Measurements from ENCODE around the gene SCG2.
A peak's percentile ranks its signal among the peaks of the same experiment; 100 is the strongest.

Gene SCG2

DNA sequence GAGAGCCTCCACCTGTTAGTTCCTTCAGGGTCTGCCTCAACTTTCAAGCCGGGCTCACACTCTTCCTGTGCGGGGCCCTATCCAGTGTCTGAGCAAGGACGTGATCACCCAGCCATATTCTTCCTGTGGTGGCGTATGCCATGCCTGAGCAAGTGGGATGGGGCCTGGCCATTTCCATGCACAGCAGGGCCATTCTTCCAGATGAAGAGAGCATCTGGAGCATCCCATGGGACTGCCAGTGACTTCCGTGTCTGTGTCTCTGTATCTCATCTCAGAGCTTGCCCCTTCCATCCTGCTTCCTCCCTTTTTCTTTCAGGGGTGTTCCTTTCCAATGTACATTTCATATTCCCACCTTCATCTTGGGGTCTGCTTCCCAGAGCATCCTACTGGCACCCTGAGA, 20.2 kb downstream of the SCG2 start:
- H3K4me3 ChIP-seq (ENCODE audit: low read length), result no peak overlapping the region
- no peak for DNase-seq (ENCODE audit: low read depth)
- TF ChIP-seq, protein P1, sequence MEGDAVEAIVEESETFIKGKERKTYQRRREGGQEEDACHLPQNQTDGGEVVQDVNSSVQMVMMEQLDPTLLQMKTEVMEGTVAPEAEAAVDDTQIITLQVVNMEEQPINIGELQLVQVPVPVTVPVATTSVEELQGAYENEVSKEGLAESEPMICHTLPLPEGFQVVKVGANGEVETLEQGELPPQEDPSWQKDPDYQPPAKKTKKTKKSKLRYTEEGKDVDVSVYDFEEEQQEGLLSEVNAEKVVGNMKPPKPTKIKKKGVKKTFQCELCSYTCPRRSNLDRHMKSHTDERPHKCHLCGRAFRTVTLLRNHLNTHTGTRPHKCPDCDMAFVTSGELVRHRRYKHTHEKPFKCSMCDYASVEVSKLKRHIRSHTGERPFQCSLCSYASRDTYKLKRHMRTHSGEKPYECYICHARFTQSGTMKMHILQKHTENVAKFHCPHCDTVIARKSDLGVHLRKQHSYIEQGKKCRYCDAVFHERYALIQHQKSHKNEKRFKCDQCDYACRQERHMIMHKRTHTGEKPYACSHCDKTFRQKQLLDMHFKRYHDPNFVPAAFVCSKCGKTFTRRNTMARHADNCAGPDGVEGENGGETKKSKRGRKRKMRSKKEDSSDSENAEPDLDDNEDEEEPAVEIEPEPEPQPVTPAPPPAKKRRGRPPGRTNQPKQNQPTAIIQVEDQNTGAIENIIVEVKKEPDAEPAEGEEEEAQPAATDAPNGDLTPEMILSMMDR (conservative IDR thresholded peaks at IDR 0.05; ENCODE audit: low read length), result no peak

DNA sequence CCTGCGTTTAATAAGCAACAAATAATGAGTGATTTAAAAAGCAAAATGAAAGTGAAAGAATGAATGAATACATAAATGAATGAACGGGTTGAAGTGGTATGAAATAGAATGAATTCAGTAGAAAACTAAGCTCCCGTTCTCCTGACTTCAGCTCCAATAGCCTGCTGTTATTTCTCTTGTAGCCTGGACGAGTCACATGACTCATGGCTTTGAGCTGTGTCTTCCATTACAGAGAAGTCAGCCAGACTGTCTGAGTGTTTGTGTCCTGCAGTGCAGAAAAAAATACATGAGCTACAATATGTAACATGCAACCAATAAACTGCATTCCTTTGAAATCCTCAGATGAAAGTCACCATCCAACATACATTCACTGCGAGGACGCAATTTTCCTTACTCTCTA, 21.2 kb downstream of the SCG2 start:
- TF ChIP-seq, protein P1 (conservative IDR thresholded peaks at IDR 0.05; ENCODE audit: low read length), result no peak
- DNase-seq (ENCODE audit: low read depth), result peak; percentile 63
- no peak overlapping the region for H3K4me3 ChIP-seq (ENCODE audit: low read length)

DNA sequence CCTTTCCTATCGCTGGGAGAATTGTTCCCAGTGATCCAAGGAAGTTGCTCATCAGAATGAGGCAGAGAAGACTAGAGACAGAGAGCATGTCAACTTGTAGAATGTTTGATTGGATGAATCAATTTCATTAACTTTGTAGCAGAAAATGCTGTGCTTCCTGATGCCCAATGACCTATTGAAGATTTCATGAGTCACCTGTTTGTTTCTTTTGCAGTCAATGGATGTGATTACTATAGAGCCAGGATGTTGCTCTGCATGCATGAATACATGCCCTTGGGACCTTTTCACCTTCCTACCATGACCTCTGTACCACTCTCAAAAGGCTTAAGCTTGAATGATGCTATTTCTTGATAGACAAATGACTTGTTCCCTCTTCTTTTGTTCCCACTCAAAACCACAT, 23.3 kb downstream of the SCG2 start:
- H3K4me3 ChIP-seq (ENCODE audit: low read length), result no peak overlapping the region
- DNase-seq (ENCODE audit: low read depth), result no peak

DNA sequence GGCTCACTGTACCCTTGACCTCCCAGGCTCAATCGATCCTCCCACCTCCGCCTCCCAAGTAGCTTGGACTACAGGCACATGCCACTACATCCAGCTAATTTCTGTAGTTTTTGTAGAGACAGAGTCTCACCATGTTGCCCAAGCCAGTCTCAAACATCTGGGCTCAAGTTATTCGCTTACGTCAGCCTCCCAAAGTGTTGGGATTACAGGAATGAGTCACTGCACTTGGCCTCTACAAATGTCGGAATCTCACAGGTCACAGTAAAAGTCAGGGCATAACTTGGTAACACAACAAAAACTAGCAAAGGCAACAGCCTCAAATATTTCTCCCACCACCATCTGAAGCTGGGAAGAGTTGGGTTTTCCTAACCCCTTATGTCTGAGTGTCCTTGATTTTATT, 25.3 kb downstream of the SCG2 start:
- TF ChIP-seq, protein P1 (conservative IDR thresholded peaks at IDR 0.05; ENCODE audit: low read length), result no peak
- DNase-seq (ENCODE audit: low read depth), result peak; percentile 96
- no peak overlapping the region for H3K4me3 ChIP-seq (ENCODE audit: low read length)

More for the DNA sequence above, 23.3 kb downstream of the SCG2 start:
- TF ChIP-seq, protein P1 (conservative IDR thresholded peaks at IDR 0.05; ENCODE audit: low read length), result no peak

DNA sequence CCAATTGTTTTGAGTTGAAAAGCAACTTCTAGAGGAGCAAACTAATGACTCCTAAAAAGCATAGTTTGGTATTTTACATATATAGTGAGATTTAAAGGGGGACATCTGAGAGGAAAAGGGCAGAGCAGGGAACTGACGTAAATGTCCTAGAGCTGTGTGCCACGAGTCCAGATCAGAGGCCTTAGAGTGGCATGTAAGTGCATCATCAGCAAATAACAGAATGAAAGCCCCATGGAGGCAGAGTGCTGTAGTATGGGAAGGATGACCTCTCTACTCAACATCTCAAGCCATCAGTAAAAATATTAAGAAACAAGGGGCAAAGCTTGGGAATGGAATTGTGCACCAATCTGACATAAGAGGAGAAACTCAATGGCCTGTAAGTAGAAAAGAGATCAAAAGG, 31.4 kb downstream of the SCG2 start:
- TF ChIP-seq, protein P1 (conservative IDR thresholded peaks at IDR 0.05; ENCODE audit: low read length), result no peak
- DNase-seq (ENCODE audit: low read depth), result no peak
- no peak overlapping the region for H3K4me3 ChIP-seq (ENCODE audit: low read length)

DNA sequence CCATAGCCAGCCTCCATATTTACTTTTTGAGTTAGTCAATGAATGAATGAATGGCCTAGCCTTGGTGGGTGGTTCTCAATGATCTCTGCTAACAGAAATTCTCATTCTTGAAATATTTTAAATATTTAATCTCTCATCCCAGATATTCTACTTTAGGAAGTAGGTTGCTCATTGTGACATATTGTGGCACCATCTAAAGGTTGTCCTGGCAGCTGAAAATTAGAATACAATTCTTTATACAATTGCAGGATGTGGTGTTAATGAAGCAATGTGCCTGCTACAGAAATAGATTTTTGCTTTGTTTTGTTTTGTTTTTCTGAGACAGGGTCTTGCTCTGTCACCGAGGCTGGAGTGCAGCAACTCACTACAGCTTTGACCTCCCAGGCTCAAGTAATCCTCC, 35.8 kb downstream of the SCG2 start:
- TF ChIP-seq, protein P1 (conservative IDR thresholded peaks at IDR 0.05; ENCODE audit: low read length), result no peak
- H3K4me3 ChIP-seq (ENCODE audit: low read length), result no peak overlapping the region
- no peak for DNase-seq (ENCODE audit: low read depth)

DNA sequence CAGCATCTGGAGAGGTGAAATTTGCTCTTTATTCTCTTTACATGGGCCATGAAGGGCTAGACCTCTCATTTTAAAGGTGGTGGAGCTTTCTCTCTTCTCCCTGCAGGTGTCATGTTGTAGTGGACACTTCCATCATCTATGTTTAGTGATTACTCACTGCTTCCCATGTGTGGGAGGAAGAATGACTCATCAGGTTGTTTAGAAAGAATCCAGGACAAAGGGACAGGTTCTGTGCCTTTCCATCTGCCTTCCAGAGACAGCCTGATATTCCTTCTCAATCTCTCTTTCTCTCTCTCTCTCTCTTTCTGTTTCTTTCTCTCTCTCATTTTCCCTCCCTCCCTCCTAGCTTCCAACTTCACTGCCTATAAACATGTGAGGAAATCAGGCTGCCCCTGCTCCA, 38.7 kb downstream of the SCG2 start:
- peak; percentile 48 for DNase-seq (ENCODE audit: low read depth)

More for the DNA sequence above, 38.7 kb downstream of the SCG2 start:
- TF ChIP-seq, protein P1 (conservative IDR thresholded peaks at IDR 0.05; ENCODE audit: low read length), result no peak
- H3K4me3 ChIP-seq (ENCODE audit: low read length), result no peak overlapping the region
